ENCODE measurements around the gene KRTAP4-12.
"Not testable (repeated sequence)": the region's sequence is repeated elsewhere in the genome, so short reads cannot be mapped to it uniquely, and the experiment has no call there.

Gene KRTAP4-12

GRCh38 chr17:41088760-41089352 lies 35.1 kb downstream of the KRTAP4-12 start:
- not testable (repeated sequence) for DNase-seq (ENCODE audit: low read depth)

GRCh38 chr17:41084100-41084856 lies 39.7 kb downstream of the KRTAP4-12 start, which contains the start of gene KRTAP4-7:
Gene KRTAP4-7 (plus strand): TSS chr17:41084150. CDS start chr17:41084207, 57 bp downstream.
- not testable (repeated sequence) for DNase-seq (ENCODE audit: low read depth)

GRCh38 chr17:41083427-41083826 lies 40.6 kb downstream of the KRTAP4-12 start:
- not testable (repeated sequence) for DNase-seq (ENCODE audit: low read depth)

- no peak for DNase-seq (ENCODE audit: low read depth)
These were observed 41.4 kb downstream of the KRTAP4-12 start for GRCh38 chr17:41082626-41083025.

DNA sequence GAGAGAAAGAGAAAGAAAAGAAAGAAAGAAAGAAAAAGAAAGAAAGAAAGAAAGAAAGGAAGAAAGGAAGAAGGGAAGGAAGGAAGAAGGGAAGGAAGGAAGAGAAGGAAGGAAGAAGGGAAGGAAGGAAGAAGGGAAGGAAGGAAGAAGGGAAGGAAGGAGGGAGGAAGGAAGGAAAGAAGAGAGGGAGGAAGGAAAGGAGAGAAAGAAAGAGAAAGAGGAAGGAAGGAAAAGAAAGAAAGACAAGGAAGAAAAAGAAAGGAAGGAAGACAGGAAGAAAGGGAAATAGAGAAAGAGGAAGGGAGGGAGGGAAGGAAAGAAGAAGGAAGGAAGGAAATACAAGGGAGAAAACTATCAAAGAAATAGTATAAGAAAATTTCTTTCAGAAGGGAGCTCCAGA lies 47.2 kb downstream of the KRTAP4-12 start:
- DNase-seq (ENCODE audit: low read depth): no peak

DNA sequence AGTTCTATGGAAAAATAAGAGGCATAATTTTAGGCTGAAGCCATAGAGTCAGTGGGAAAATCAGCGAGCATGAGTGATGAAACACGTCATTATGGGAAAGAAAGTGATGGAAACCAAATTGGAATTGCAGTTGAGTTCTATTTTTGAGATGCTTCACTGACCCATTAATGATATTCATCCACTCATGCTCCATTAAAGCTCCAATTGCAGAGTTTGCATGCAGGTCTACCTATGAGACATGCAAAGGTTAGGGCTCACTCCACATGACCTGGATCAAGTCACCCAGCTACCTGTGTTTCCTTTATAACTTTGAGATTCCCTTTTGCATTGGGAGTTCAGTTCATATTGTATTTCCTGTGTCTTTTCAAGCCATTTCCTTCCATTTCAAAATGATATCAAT lies 50.3 kb downstream of the KRTAP4-12 start:
- DNase-seq (ENCODE audit: low read depth): no peak

Data from stimulated activated CD8-positive, alpha-beta memory T cell treated with anti-CD3 and anti-CD28 coated beads, Interleukin-12 subunit alpha, Interleukin-12 subunit beta, amount 100 ng/mL, for 4 hours (primary cell).